HG03342 (cell line): Measurements from ENCODE around the gene LDLRAD4.
"Not testable (repeated sequence)": the region's sequence is repeated elsewhere in the genome, so short reads cannot be mapped to it uniquely, and the experiment has no call there.

Experiments
- ATAC-seq: cut with Tn5 transposase; IDR thresholded peaks from one replicate; pipeline ENCODE4 v1.9.1; 2021; ENCODE audit warnings: mild to moderate bottlenecking, moderate library complexity; ENCODE audit not compliant: unreplicated experiment

LDLRAD4 gene

GRCh38 chr18:13245481-13246000 lies 27.0 kb downstream of the LDLRAD4 start:
- no peak for ATAC-seq

- no peak for ATAC-seq
These were observed 27.6 kb downstream of the LDLRAD4 start for GRCh38 chr18:13246121-13246520.

- ATAC-seq: no peak
These were observed 28.0 kb downstream of the LDLRAD4 start for GRCh38 chr18:13246591-13246990.

- ATAC-seq: no peak
These were observed 28.9 kb downstream of the LDLRAD4 start for GRCh38 chr18:13247506-13247905.

GRCh38 chr18:13252686-13253410 lies 34.3 kb downstream of the LDLRAD4 start:
- no peak for ATAC-seq

- no peak for ATAC-seq
These were observed 35.5 kb downstream of the LDLRAD4 start for GRCh38 chr18:13253786-13254688.

- ATAC-seq: no peak
These were observed 36.7 kb downstream of the LDLRAD4 start for GRCh38 chr18:13254971-13255927.

- no peak for ATAC-seq
These were observed 38.1 kb downstream of the LDLRAD4 start for GRCh38 chr18:13256444-13257305.

GRCh38 chr18:13257361-13257980 lies 38.9 kb downstream of the LDLRAD4 start:
- ATAC-seq: no peak

GRCh38 chr18:13258921-13259320 lies 40.4 kb downstream of the LDLRAD4 start:
- no peak for ATAC-seq

- ATAC-seq: no peak
These were observed 41.1 kb downstream of the LDLRAD4 start for GRCh38 chr18:13259701-13260100.

- ATAC-seq: no peak
These were observed 41.8 kb downstream of the LDLRAD4 start for GRCh38 chr18:13260197-13260934.

- ATAC-seq: no peak
These were observed 42.5 kb downstream of the LDLRAD4 start for GRCh38 chr18:13260935-13261640.

- ATAC-seq: no peak
These were observed 43.2 kb downstream of the LDLRAD4 start for GRCh38 chr18:13261661-13262357.

- not testable (repeated sequence) for ATAC-seq
These were observed 43.8 kb downstream of the LDLRAD4 start for GRCh38 chr18:13262358-13262680.

- ATAC-seq: no peak
These were observed 44.5 kb downstream of the LDLRAD4 start for GRCh38 chr18:13262839-13263691.
